Sigmoid colon (tissue), 7 donors: ENCODE measurements around the gene TCP1. TPM values are rescaled to one million over a fixed set of nuclear protein-coding genes. Genes with fewer than 3 reads are reported as not detected.

Experiments
- DNase-seq: peaks from one replicate; pipeline ENCODE4 v3.0.0-alpha.2; 2019
- H3K27ac ChIP-seq, 4 donors: fragments of 200-600 bp; sonication (generic); one replicate each; pipeline ENCODE4 v1.5.1; 2016 to 2019; ENCODE audit warnings: mild to moderate bottlenecking in 1 of 4
- H3K27me3 ChIP-seq, 3 donors: fragments of 200-600 bp; sonication (generic); one replicate each; pipeline ENCODE4 v1.5.1; 2019; ENCODE audit warnings: mild to moderate bottlenecking in 1 of 3
- H3K36me3 ChIP-seq, 4 donors: fragments of 200-600 bp; sonication (generic); one replicate each; pipeline ENCODE4 v1.5.1; 2016 to 2019
- H3K4me1 ChIP-seq, 4 donors: fragments of 200-600 bp; sonication (generic); one replicate each; pipeline ENCODE4 v1.5.1; 2017 to 2019
- H3K4me3 ChIP-seq, 4 donors: fragments of 200-600 bp; sonication (generic); one replicate each; pipeline ENCODE4 v1.5.1; 2017 to 2019; ENCODE audit warnings: mild to moderate bottlenecking in 2 of 4, moderate library complexity in 1 of 4
- H3K9me3 ChIP-seq, 4 donors: fragments of 200-600 bp in 3 of 4; sonication (generic) in 3 of 4; one replicate each; pipeline versions ENCODE4 v1.5.1 to v1.6.1; 2013 to 2019
- EP300 ChIP-seq, 4 donors: sonication (generic); formaldehyde crosslinking; IDR thresholded peaks; one replicate each; pipeline ENCODE4 v1.6.1; 2017; ENCODE audit warnings: antibody characterized with exemption in 4 of 4
- POLR2A ChIP-seq, 2 donors: fragments of 450-650 bp; IDR thresholded peaks; one replicate each; pipeline ENCODE4 v1.6.1; 2016; ENCODE audit warnings: antibody characterized with exemption in 2 of 2, mild to moderate bottlenecking in 2 of 2, moderate library complexity in 2 of 2
- POLR2AphosphoS5 ChIP-seq, 4 donors: sonication (generic); formaldehyde crosslinking; IDR thresholded peaks; one replicate each; pipeline ENCODE4 v1.6.1; 2017; ENCODE audit warnings: antibody characterized with exemption in 4 of 4
- WGBS, 2 donors: extraction: QIAGEN DNeasy Blood & Tissue Kit; methylation state at CpG; one replicate each; pipeline ENCODE4 v1.1.7; 2013; 5-methylcytosine and 5-hydroxymethylcytosine counted together
- intact Hi-C: fragments of 100-400 bp; cut with DNase I; formaldehyde crosslinking; loops from one replicate; pipeline ENCODE4 v1.15.1; 2023
- polyA plus RNA-seq, 3 donors: library from polyadenylated mRNA; stranded (reverse); fragments of 200-250 nt; gene quantifications; one replicate each; pipeline ENCODE4 v1.2.3, GENCODE V29; 2013
- total RNA-seq, 4 donors: library from RNA; depleted of rRNA; stranded (reverse); fragments of >200 nt; gene quantifications; one replicate each; pipeline ENCODE4 v1.1.0, GENCODE V29; 2016
- TF ChIP-seq, protein P1 (sequence below), 4 experiments: fragments of 450-650 bp in 3 of 4; fragments of 200-600 bp in 1 of 4; IDR thresholded peaks; one replicate each; pipeline ENCODE4 v1.5.1; 2016 to 2019; ENCODE audit warnings: antibody characterized with exemption in 4 of 4, mild to moderate bottlenecking in 3 of 4, moderate library complexity in 2 of 4
- donor health status: healthy with polysubstance abuse.
- donor health status: Bipolar disorder and iron deficiency.
- donor health status: healthy.

Gene TCP1
- total and polyA plus RNA-seq, 7 donors: 88.9 to 130 (median 119) TPM

DNA sequence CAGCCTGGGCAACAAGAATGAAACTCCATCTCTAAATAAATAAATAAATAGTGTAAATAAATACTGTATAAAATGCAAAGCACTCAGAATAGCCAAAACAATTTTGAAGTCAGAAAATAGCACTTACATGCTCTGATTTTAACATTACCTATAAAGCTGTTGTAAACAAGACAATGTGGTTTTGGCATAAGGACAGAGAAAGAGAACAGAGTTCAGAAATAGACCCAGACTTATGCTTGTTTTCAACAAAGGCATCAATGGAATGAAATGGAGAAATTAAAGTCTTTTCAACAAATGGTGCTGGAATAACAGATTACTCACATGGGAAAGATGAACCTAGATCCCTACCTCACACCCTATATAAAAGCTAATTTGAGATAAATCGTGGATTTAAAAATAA is 17.2 kb downstream of the TCP1 start:
- 0% methylated on average over 1 of the region's 1 CpG for WGBS, 2 donors
- no peak for DNase-seq
- Histone ChIP-seq H3K36me3 (peaks cover 0 to 56% (median 9%) of the 10 kb centered on the region in 4 donors), H3K9me3 (no peaks in the 10 kb centered on the region), H3K4me1 (no peaks in the 10 kb centered on the region), H3K27ac (no peak overlapping the region), H3K27me3 (no peaks in the 10 kb centered on the region), H3K4me3 (no peak overlapping the region)
- intact Hi-C loops: no loop called here
- no peak for TF ChIP-seq POLR2A (IDR thresholded peaks at IDR 0.05)
- TF ChIP-seq, protein P1, sequence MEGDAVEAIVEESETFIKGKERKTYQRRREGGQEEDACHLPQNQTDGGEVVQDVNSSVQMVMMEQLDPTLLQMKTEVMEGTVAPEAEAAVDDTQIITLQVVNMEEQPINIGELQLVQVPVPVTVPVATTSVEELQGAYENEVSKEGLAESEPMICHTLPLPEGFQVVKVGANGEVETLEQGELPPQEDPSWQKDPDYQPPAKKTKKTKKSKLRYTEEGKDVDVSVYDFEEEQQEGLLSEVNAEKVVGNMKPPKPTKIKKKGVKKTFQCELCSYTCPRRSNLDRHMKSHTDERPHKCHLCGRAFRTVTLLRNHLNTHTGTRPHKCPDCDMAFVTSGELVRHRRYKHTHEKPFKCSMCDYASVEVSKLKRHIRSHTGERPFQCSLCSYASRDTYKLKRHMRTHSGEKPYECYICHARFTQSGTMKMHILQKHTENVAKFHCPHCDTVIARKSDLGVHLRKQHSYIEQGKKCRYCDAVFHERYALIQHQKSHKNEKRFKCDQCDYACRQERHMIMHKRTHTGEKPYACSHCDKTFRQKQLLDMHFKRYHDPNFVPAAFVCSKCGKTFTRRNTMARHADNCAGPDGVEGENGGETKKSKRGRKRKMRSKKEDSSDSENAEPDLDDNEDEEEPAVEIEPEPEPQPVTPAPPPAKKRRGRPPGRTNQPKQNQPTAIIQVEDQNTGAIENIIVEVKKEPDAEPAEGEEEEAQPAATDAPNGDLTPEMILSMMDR (IDR thresholded peaks at IDR 0.05): no peak
- no peak for TF ChIP-seq EP300 (IDR thresholded peaks at IDR 0.05)
- no peak for TF ChIP-seq POLR2AphosphoS5 (IDR thresholded peaks at IDR 0.05)

DNA sequence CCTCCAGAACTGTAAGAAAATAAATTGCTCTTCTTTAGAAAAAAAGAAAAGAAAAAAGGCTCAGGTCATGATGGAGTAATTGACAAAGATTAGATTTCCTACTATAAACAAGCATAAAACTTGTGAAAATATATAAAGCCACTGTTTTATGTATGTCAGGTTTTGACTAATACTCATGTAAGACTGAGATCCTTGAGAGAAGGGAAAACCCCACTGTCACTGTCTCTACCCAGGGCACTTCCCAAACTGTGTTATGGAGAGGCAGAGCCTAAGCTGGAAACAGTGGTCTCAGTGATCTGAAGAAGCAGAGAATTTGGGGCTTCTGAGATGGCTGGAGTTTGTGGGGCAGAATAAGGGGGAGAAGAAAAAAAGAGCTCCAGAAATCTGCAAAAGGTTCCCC is 19.9 kb downstream of the TCP1 start:
- Histone ChIP-seq H3K9me3 (no peaks in the 10 kb centered on the region), H3K4me1 (no peaks in the 10 kb centered on the region), H3K4me3 (no peak overlapping the region), H3K27ac (no peak overlapping the region), H3K36me3 (peaks cover 0 to 40% (median 7%) of the 10 kb centered on the region in 4 donors), H3K27me3 (no peaks in the 10 kb centered on the region)
- TF ChIP-seq POLR2AphosphoS5 (IDR thresholded peaks at IDR 0.05): no peak
- TF ChIP-seq POLR2A (IDR thresholded peaks at IDR 0.05): no peak
- TF ChIP-seq EP300 (IDR thresholded peaks at IDR 0.05): no peak
- TF ChIP-seq, protein P1 (IDR thresholded peaks at IDR 0.05): no peak
- DNase-seq: no peak
- intact Hi-C loops: no loop called here

DNA sequence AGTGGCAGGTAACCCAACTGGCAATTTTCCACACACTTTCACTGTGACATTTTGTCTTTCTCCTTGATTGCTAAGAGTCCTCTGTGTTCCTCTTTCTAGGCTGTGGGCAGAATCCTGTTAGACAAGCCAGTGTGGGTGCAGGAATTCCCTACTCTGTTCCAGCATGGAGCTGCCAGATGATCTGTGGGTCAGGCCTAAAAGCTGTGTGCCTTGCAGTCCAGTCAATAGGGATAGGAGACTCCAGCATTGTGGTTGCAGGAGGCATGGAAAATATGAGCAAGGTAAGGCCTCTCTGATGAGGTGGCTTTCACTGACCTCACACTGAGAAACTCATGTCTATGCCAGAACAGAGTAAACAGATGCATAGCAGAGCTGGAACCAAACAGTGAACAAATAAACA is 22.5 kb downstream of the TCP1 start:
- intact Hi-C loops: no loop called here

DNA sequence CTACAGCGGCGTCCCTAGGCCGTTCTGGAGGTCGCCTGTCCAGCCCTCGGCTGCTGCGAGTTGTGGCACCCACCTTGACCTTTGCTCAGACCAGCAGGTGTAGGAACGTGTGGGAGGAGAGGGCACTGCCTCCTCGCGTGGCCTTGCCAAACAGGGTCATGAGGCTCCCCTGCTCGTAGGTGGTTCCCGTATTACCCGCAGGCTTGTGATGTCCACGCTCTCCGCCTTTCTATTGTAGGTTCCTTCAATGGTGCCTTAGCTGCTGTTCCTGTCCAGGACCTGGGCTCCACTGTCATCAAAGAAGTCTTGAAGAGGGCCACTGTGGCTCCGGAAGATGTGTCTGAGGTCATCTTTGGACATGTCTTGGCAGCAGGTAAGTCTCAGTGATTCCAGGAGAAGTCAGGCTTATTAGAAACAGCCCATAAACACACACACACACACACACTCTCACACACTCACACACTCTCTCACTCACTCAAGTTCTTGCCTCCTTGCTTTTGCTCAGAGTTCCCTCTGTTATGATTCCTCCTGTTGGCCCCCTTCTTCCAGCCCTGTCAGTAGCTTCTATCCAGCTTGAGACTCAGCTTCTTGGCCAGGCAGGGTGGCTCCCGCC is 26.6 kb downstream of the TCP1 start:
- peaks cover 0 to 31% (median 3%) of the 10 kb centered on the region in 4 donors for H3K36me3 ChIP-seq
- DNase-seq: peak; percentile 73
- H3K9me3 ChIP-seq: no peaks in the 10 kb centered on the region
- no peak for TF ChIP-seq POLR2AphosphoS5 (IDR thresholded peaks at IDR 0.05)
- TF ChIP-seq EP300 (IDR thresholded peaks at IDR 0.05): no peak
- TF ChIP-seq POLR2A (IDR thresholded peaks at IDR 0.05): no peak
- TF ChIP-seq, protein P1 (IDR thresholded peaks at IDR 0.05): no peak
- H3K27ac ChIP-seq: peak overlapping the region; percentile 98 to 100 (median 100)
- peaks cover 0 to 20% (median 12%) of the 10 kb centered on the region in 4 donors for H3K4me1 ChIP-seq
- H3K27me3 ChIP-seq: no peaks in the 10 kb centered on the region
- peak overlapping the region; percentile 74 to 99 (median 92) for H3K4me3 ChIP-seq
- intact Hi-C loops: loop anchor here (2.0 kb wide), 1 partner anchor 26 kb away; the partner anchor contains the start of gene TCP1
- WGBS, 2 donors: 9 to 16% methylated on average over 16 of the region's 16 CpGs

More for the DNA sequence above, 22.5 kb downstream of the TCP1 start:
- H3K27ac ChIP-seq: no peak overlapping the region
- H3K27me3 ChIP-seq: no peaks in the 10 kb centered on the region
- no peaks in the 10 kb centered on the region for H3K9me3 ChIP-seq
- peaks cover 0 to 9% (median 8%) of the 10 kb centered on the region in 4 donors for H3K4me1 ChIP-seq
- no peak overlapping the region for H3K4me3 ChIP-seq
- no peak for DNase-seq
- peaks cover 0 to 42% (median 7%) of the 10 kb centered on the region in 4 donors for H3K36me3 ChIP-seq
- TF ChIP-seq POLR2AphosphoS5 (IDR thresholded peaks at IDR 0.05) (no peak), EP300 (IDR thresholded peaks at IDR 0.05) (no peak), POLR2A (IDR thresholded peaks at IDR 0.05) (no peak)
- TF ChIP-seq, protein P1 (IDR thresholded peaks at IDR 0.05): no peak
